AG09309 (cell line): Measurements from ENCODE around the gene CCDC88B.

Experiments
- DNase-seq: peaks from one replicate; pipeline ENCODE4 v3.0.0-alpha.2; 2010; ENCODE audit warnings: low read depth
- H3K4me3 ChIP-seq: 2 replicates; pipeline ENCODE4 v1.5.1; 2011; ENCODE audit warnings: mild to moderate bottlenecking, low read depth, low read length, moderate library complexity; ENCODE audit not compliant: control insufficient read depth
- CTCF ChIP-seq: IDR thresholded peaks from 2 replicates; pipeline ENCODE4 v1.5.1; 2011; ENCODE audit warnings: mild to moderate bottlenecking, low read depth, low read length, inconsistent platforms; ENCODE audit not compliant: insufficient read depth, control insufficient read depth; ENCODE audit errors: missing control alignments

Gene CCDC88B

GRCh38 chr11:64384028-64384737, 44.2 kb downstream of the CCDC88B start:
- no peak overlapping the region for H3K4me3 ChIP-seq
- TF ChIP-seq CTCF: no peak

GRCh38 chr11:64384981-64385944, 45.3 kb downstream of the CCDC88B start:
- no peak overlapping the region for H3K4me3 ChIP-seq
- no peak for TF ChIP-seq CTCF
- DNase-seq: no peak

More at GRCh38 chr11:64384028-64384737, 44.2 kb downstream of the CCDC88B start:
- no peak for DNase-seq

GRCh38 chr11:64385945-64386704, 46.1 kb downstream of the CCDC88B start:
- no peak for DNase-seq
- no peak for TF ChIP-seq CTCF
- H3K4me3 ChIP-seq: no peak overlapping the region

- no peak for TF ChIP-seq CTCF
- DNase-seq: no peak
- no peak overlapping the region for H3K4me3 ChIP-seq
Measured at GRCh38 chr11:64387916-64388315, 47.9 kb downstream of the CCDC88B start.

- no peak for DNase-seq
Measured at GRCh38 chr11:64388894-64389293, 48.9 kb downstream of the CCDC88B start.

More at GRCh38 chr11:64388894-64389293, 48.9 kb downstream of the CCDC88B start:
- no peak overlapping the region for H3K4me3 ChIP-seq
- no peak for TF ChIP-seq CTCF
